Hematopoietic multipotent progenitor cell treated with erythropoietin and hydrocortisone succinate and interleukin-3 and kit ligand, for 15 days (in vitro differentiated cells): Measurements from ENCODE around the gene CENPM.

Experiments
- DNase-seq: peaks from one replicate; pipeline ENCODE4 v3.0.0-alpha.2; 2015; ENCODE audit warnings: low spot score

CENPM gene

DNA sequence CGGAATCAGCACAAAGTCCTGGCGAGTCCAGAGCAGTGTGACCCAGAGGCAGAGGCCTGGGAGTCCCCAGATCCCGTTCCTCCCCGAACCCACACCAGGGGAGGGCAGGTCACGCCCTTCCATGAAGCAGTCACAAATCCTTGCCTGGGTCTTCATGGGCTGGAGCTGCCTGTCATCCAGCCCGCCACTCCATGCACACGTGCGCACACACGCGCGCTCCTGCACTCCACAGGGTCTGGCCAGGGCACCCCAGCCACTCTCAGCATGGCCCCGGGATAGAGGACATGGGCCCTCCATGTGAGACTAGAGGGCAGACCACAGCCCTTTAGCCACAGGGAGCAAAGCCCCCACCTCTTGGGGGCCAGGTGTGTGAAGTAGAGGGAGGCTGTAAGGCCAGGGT is 14.6 kb downstream of the CENPM start:
- no peak for DNase-seq

GRCh38 chr22:41931701-41932269 is 15.2 kb downstream of the CENPM start:
- no peak for DNase-seq

DNA sequence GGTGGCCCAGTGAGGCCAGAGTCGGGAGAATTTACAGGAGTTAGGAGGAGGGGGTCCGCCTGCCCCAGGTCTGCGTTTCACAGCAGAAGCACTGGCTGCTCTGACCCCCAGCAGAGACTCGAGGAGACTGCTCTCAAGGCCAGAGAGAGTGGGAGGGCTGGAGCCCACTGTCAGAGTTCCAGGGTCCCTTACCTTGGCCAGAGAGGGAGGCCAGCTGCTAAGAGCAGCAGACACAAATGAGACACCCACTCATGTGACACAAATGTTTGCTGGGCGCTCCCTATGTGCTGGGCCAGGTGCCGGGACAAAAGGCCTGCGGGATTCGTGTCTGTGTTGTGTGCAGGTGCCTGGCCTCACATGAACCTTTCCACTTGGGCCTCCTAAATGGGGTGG is 17.5 kb downstream of the CENPM start:
- DNase-seq = no peak

DNA sequence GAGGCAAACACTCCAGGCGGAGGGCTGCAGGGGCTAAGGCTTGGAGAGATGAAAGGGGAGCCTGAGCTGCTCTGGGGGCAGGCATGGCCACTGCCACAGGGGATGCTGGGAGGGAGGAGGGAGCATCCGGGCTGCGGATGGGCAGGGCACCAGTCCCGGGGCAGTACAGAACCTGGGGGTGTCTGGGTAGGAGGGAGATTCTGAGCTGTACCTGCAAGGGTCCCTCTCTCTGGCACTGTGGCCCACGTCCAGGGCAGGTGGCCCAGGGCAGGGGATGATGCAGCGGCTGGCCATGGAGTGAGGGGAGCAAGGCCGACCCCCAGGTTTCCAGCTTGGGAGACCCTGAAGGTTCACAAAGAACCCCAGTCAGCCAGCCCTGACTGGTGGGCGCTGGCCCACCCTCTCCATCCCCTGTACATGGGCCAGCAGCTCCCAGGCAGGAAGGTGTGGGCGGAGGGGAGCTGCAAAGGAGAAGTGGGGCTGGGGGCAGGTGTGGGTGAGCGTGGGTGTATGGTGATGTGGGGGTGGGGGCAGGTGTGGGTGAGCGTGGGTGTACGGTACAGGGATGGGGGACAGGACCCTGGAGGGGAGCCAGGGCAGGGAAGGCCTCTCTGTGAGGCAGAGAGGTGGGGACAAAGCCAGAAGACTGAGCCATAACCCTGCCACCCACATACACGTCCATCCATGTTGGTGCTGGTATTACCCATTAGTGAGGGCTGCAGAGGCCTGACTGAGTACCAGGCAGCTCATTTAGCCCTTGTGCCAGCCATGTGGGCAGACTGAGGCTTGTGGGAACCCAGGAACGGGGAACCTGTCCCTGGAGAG is 18.1 kb downstream of the CENPM start:
- no peak for DNase-seq

DNA sequence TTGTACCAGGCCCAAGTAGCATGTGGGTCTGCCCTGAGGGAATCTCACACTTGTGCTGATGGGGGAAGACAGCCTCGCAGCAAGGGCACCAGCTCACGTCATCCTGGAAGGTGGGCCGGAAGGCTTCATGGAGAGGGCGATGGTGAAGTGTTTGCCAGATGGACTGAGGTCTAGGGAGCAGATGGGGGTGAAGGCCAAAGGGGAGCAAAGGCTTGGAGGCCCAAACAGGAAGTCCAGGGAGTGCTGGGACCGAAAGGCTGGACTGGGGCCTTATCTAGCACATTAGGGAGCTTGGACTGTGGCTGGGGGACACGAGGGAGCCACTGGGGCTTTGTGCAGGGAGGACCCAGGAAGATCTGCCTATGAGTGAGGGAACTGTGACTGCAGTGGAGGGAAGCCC is 19.1 kb downstream of the CENPM start:
- no peak for DNase-seq

DNA sequence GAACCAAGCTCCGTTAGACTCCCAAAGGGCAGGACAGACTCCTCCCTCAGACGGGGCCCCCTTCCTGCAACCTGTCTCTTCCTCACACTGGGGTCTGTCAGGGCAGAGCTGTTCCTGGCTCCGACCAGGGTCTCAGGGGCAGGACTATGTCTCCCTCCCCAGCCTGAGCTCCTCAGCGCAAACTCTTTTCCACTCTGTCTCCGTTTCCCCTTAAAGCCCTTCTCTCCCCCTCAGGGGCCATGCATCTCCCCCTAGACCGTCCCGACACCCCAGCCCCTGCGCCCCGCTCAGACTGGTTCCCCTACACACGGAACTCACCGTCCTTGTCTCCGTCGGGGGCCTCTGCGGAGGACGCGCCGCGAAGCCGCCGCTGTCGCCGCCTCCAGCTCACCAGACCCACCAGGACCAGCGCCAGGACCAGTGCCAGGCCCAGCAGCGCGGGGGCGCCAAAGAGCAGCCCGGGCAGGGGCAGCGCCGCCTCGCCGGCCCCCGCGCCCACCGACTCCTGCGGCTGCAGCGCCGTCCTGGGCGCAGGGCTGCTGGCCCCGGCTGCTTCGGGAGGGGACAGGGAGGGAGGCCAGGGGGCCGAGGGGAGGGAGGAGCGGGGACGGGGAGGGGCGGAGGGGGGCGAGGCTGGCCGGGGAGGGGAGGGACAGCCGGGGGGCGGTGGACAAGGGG is 21.0 kb downstream of the CENPM start:
- peak; percentile 40 for DNase-seq

GRCh38 chr22:41923595-41924276 is 23.2 kb downstream of the CENPM start:
- no peak for DNase-seq

DNA sequence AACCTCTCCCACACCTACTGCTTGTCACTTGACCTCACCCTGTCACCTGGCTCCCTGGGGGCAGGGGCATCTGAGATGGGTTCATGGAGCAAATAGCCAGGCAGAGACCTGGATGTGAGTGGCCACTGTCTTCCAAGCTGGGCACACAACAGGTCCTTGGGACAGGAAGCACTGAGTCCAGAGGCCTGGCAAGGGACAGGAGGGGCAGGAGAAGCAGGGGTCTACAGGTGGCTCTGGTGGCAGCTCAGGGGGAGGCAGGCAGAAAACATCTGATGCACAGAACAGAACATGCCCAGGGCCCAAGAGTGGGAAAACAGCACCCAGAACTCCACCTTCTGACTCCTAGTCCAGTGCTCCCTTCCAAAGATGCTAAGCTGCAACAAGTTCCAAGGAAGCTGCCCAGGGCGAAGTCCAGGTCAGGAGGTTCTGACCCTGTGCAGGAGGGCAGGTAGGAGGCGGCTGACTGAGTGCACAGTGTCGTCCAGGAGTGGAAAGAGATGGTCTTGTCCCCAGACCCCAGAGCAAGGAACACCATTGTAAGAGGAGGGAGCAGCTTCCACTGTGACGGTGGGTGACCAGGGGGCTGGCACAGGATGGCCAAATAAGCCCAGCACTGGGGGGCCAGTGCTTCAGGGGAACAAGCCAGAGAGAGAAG is 23.9 kb downstream of the CENPM start:
- no peak for DNase-seq

DNA sequence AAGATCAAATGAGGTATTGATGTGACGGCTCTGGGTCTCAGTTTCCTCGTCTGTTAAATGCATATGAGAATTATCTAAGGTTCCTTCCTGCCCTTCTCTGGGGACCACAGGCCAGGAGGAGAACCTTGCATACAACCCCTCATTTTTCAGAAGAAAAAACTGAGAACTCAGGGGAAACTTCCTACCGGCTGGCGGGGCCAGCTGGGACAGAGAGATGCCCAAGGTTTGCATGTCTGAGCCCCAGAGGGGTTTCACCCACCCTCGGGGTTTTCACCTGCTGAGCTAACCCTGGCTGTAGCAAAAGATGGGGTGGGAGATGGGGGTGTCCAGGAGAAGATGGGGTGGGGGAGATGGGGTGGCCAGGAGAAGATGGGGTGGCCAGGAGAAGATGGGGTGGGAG is 24.6 kb downstream of the CENPM start:
- no peak for DNase-seq

- no peak for DNase-seq
Observed at GRCh38 chr22:41920271-41920976, 26.5 kb downstream of the CENPM start.

- DNase-seq = no peak
Observed at GRCh38 chr22:41919357-41920224, 27.4 kb downstream of the CENPM start.

GRCh38 chr22:41917903-41918791 is 28.8 kb downstream of the CENPM start:
- no peak for DNase-seq

DNA sequence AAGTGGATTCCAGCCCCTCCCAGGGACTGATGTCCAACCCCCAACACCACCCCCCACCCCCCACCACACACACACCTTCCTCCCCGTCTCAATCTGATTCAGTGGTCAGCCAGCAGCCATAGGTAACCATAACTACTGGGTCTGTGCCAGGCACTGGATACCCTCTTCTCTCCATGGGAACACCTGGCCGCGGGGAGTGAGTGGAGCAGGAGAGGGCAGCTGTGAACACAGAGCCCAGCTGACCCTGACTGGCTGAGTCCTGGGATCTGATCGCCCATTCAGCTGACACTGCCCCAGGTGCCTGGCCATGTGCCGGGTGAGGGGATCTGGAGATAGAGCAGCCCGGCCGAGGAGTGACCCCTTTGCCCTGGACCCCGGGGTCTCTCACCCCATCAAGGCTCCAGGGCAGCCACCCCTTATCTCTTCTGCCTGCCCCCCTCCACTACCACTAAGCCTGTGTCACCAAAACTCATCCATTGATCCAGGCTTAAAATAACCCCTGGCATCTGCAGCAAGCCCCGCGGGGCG is 29.5 kb downstream of the CENPM start:
- no peak for DNase-seq

- no peak for DNase-seq
Observed at GRCh38 chr22:41916745-41917358, 30.1 kb downstream of the CENPM start.

DNA sequence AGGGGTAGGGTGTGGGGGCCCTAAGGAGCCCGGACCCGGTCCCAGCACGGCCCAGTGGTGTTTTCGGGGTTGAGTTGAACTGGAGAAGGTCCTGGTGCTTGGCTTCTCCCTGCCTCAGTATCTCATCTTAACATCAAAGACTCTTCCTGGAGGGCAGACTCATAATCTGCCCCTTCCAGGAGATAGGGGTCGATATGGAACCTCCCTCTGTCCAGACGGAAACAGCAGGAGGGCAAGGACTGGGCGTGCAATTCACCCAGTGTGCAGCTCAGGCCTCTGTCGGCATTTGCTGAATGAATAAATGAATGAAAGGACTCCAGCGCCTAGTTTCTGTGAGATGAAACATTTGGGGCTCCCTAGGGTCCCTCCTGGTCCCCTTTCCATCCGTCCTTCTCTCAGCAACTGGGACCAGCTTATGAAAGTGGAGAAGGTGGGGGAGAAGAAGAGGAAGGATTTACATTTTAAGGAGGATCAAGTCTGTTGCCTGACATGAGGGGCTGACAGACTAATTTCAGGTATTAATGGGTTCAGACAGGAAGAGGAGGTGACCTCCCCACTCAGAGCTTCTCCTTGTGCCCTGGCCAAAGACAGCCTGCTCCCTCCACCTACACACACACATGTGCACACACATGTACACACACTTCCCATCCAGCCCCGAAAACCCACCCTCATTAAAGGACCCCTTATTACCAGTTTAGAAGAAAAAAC is 31.0 kb downstream of the CENPM start:
- no peak for DNase-seq

- DNase-seq = no peak
Observed at GRCh38 chr22:41915035-41915785, 31.7 kb downstream of the CENPM start, which contains the start of gene SHISA8. TSS of gene SHISA8 (minus strand) at chr22:41915074. CDS start at chr22:41914667, 407 bp downstream.

GRCh38 chr22:41914611-41915034 is 32.3 kb downstream of the CENPM start:
- no peak for DNase-seq
